ENCODE results near the gene UNC5A.

Gene UNC5A

DNA sequence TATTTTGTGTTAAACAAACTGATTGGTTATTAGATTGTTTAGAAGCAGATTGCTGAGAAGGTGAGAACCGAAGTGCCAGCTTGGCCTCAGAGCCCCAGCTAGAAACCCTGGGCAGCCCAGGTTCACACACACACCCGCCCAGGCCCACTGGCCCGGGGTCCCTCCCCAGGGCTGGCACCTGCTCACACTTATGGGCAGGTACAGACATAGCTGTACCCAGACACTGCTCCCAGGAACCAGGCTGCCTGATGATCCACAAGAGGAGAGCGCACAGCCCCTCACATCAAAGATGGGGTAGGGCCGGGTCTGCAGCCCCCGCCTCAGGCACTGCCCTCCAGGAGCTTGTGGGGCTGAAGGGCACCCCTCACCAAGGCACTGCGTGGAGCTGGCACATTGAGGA lies 55.6 kb downstream of the UNC5A start:
- H3K9me3 Mint-ChIP-seq: no peaks in the 10 kb centered on the region
- TF ChIP-seq, protein P1, sequence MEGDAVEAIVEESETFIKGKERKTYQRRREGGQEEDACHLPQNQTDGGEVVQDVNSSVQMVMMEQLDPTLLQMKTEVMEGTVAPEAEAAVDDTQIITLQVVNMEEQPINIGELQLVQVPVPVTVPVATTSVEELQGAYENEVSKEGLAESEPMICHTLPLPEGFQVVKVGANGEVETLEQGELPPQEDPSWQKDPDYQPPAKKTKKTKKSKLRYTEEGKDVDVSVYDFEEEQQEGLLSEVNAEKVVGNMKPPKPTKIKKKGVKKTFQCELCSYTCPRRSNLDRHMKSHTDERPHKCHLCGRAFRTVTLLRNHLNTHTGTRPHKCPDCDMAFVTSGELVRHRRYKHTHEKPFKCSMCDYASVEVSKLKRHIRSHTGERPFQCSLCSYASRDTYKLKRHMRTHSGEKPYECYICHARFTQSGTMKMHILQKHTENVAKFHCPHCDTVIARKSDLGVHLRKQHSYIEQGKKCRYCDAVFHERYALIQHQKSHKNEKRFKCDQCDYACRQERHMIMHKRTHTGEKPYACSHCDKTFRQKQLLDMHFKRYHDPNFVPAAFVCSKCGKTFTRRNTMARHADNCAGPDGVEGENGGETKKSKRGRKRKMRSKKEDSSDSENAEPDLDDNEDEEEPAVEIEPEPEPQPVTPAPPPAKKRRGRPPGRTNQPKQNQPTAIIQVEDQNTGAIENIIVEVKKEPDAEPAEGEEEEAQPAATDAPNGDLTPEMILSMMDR (IDR thresholded peaks at IDR 0.05; ENCODE audit: unreplicated experiment in 3 of 3): no peak
- H3K4me3 Mint-ChIP-seq: no peak overlapping the region
- peaks cover 55% of the 10 kb centered on the region for H3K27me3 Mint-ChIP-seq (ENCODE audit: low read depth)
- peaks cover 6% of the 10 kb centered on the region for H3K4me1 Mint-ChIP-seq
- H3K27ac Mint-ChIP-seq: no peak overlapping the region
- H3K36me3 Mint-ChIP-seq (ENCODE audit: low read depth): no peaks in the 10 kb centered on the region

DNA sequence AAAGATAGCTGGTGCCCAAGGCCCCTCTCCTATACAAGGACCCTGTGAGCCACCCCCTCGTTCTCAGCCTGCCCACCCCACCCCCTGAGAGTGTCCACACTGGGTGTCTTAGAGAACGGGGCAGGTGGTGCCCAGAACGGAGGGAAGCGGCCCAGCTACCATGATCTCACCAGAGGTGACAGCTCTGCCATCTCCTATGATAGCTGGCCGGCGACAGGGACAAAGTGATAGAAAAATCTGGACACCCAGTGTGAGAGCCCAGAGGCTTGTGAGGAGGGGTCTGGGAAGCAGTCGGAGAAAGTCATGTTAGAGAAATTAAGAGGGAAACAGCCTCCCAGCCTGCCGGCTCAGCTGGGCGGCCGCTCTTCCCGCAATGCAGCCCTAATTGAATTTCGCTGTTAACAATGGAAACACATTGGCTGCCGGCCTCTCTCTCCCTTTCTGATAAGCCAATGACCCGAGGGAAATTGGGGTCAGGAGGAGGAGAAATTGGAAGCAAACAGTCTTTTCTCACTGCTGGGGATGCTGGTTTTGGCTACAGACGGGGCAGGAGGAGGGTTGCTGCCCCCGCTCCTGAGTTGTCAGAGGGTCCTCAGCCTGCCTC lies 56.5 kb downstream of the UNC5A start:
- Mint-ChIP-seq H3K4me3 (no peak overlapping the region), H3K27ac (no peak overlapping the region), H3K9me3 (no peaks in the 10 kb centered on the region), H3K36me3 (ENCODE audit: low read depth) (no peaks in the 10 kb centered on the region), H3K4me1 (peaks cover 6% of the 10 kb centered on the region), H3K27me3 (ENCODE audit: low read depth) (peaks cover 51% of the 10 kb centered on the region)
- TF ChIP-seq, protein P1 (IDR thresholded peaks at IDR 0.05; ENCODE audit: unreplicated experiment in 3 of 3): no peak

DNA sequence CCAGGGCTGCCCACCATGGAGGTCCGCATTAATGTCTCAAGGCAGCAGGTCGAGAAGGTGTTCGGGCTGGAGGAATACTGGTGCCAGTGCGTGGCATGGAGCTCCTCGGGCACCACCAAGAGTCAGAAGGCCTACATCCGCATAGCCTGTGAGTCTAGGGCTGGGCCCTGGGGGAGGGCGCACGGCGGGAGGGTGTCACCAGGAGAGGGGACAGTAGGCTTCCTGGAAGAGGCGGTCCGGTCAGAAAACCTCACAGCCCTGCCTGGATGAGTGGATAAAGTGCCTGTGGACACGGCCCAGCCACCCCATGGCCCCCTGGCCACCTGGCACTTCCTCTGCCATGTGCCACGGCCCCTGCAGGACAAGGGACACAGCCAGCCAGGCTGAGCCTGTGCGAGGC lies 57.8 kb downstream of the UNC5A start:
- Mint-ChIP-seq H3K4me3 (no peak overlapping the region), H3K27ac (no peak overlapping the region), H3K36me3 (ENCODE audit: low read depth) (no peaks in the 10 kb centered on the region)

DNA sequence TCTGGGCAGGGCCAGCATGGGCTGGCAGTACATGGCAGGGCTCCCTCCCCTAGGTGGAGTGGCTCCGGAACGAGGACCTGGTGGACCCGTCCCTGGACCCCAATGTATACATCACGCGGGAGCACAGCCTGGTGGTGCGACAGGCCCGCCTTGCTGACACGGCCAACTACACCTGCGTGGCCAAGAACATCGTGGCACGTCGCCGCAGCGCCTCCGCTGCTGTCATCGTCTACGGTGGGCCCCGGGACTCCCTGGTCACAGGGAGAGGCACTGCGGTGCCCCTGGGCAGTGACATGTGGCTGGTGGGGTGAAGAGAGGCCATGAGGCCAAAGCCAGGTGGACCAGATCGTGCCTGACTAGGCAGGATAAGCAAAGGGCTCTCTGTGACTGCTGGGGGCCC lies 58.4 kb downstream of the UNC5A start:
- Mint-ChIP-seq H3K4me1 (no peaks in the 10 kb centered on the region), H3K9me3 (no peaks in the 10 kb centered on the region), H3K27ac (no peak overlapping the region), H3K4me3 (no peak overlapping the region), H3K36me3 (ENCODE audit: low read depth) (no peaks in the 10 kb centered on the region), H3K27me3 (ENCODE audit: low read depth) (peaks cover 41% of the 10 kb centered on the region)
- TF ChIP-seq, protein P1 (IDR thresholded peaks at IDR 0.05; ENCODE audit: unreplicated experiment in 3 of 3): no peak

More for the DNA sequence above, 57.8 kb downstream of the UNC5A start:
- Mint-ChIP-seq H3K4me1 (peaks cover 2% of the 10 kb centered on the region), H3K9me3 (no peaks in the 10 kb centered on the region), H3K27me3 (ENCODE audit: low read depth) (peaks cover 43% of the 10 kb centered on the region)
- TF ChIP-seq, protein P1 (IDR thresholded peaks at IDR 0.05; ENCODE audit: unreplicated experiment in 3 of 3): no peak

DNA sequence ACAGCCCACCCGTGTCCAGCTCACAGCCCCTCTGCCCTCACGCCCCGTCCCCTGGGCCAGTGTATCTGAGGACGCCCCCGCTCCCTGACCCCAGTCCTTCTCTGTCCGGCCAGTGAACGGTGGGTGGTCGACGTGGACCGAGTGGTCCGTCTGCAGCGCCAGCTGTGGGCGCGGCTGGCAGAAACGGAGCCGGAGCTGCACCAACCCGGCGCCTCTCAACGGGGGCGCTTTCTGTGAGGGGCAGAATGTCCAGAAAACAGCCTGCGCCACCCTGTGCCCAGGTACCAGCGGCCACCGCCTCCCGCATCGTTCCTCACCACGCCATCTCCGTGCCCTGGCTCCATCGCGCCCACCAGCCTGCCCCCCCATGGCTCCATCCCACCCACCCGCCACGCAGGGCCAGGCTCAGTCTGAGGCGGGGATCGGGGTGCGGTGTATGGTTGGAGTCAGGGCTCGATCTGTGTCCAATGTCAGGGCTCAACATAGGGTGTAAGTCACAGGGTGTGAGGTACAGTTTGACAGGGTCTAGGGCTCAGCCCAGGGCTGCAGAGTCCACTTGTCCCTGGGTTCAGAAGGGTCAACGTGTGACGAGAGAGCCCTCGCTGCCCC lies 59.2 kb downstream of the UNC5A start:
- no peaks in the 10 kb centered on the region for H3K9me3 Mint-ChIP-seq
- H3K27me3 Mint-ChIP-seq (ENCODE audit: low read depth): peaks cover 43% of the 10 kb centered on the region
- no peak overlapping the region for H3K27ac Mint-ChIP-seq

More for the DNA sequence above, 59.2 kb downstream of the UNC5A start:
- Mint-ChIP-seq H3K36me3 (ENCODE audit: low read depth) (no peaks in the 10 kb centered on the region), H3K4me1 (no peaks in the 10 kb centered on the region), H3K4me3 (no peak overlapping the region)
- TF ChIP-seq, protein P1 (IDR thresholded peaks at IDR 0.05; ENCODE audit: unreplicated experiment in 3 of 3): no peak

Data from nephron (organoid).